HUDEP-2 (cell line): ENCODE measurements around the gene BTAF1.
A peak's percentile ranks its signal among the peaks of the same experiment; 100 is the strongest.
"Not testable (repeated sequence)": the region's sequence is repeated elsewhere in the genome, so short reads cannot be mapped to it uniquely, and the experiment has no call there.

Experiments
- DNase-seq, 76 experiments: peaks; one replicate each; lab custom pipeline; 2025; ENCODE audit not compliant: unreplicated experiment in 76 of 76; lab: John Stamatoyannopoulos, UW

BTAF1 gene

DNA sequence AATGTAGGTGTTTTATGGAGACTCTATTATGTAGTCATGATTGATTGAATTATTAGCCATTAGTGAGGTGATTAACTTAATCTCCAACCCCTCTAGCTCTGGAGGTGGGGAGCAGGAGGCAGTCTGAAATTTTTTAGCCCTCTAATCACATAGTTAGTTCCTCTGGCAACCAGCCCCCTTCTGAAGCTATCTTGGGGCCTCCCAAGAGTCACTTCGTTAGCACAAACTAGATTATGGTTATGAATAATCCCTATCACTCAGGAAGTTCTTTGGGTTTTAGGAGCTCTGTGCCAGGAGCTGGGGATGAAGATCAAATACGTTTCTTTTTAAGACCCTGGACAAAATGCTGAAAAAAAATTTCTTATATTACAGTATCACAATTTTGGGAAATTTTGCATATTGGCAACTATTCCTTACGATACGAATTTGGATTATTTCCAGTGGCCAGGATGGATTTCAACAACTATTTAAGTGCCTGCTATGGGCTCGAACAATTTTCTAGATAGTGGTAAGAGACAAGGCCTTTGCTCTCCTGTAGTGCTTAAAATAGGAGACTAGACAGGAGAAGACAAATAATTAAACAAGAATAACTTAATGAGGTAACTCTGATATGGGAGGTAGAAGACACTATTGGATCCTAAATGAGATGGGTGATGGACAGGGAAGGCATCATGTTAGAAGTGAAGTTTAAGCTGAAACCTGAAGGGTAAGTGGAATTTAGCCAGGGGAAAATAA is 52.9 kb downstream of the BTAF1 start:
- DNase-seq: peak in 1 of 76 experiments; percentile 0

DNA sequence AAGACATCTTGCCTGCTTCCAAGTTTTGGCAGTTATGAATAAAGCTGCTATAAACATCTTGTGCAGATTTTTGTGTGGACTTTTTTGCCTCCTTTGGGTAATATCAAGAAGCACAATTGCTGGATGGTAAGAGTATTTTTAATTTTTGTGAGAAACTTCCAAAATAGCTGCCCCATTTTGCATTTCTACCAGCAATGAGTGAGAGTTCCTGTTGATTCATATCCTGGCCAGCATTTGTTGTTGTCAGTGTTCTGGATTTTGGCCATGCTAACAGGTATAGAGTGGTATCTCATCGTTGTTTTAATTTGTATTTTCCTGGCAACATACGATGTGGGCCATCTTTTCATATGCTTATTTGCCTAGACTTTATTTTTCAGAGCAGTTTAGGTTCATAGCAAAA is 53.9 kb downstream of the BTAF1 start:
- no peak for DNase-seq

DNA sequence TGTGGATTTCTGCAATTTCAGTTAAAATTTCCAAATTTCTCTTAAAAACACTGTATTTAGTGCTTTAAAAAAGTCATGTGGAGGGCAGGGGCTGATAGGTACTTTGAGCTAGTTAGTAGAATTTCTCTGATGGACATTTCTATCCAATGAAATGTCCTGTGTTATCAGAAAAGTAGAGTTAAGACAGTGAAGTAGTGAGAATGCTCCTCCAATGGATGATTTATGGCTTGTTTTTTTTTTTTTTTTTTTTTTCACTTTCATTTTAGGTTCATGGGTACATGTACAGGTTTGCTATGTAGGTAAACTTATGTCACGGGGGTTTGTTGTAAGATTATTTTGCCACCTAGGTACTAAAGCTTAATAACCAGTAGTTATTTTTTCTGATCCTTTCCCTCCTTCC is 55.0 kb downstream of the BTAF1 start:
- no peak for DNase-seq

DNA sequence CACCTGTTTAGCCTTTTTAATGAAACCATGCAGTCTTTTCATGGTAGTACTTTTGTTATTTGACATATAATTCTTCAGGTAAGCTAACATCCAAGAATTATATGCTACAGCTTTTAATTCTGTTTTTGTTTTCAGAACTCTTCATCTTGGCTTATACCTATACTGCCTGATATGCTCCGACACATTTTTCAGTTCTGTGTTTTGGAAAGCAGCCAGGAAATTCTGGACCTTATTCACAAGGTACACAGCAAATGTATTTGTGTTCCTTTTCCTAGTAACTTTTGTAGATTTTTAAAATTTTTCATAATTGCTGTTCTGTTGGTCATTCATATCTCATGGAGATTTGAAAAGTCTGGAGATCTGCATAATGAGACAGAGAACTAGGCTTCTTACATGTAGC is 56.7 kb downstream of the BTAF1 start:
- no peak for DNase-seq

DNA sequence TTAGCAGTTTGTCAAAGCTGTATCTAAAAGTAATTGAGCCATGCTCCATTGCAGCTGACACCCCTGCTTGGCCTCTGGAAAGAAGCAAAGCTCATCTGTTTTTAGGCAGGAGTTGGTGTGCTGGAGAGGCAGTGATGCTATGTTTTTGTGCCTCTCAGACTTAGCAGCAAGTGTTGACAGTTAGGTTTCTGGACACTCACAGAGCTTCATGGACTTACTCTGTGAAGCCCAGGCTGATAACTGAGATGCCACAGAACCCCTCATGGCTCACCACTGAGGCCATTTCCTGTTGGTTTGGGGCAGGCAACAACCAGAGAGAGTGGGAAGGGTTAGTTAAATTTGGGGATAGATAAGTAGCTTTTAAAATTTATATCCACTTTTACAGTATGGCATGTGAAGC is 59.8 kb downstream of the BTAF1 start:
- DNase-seq: no peak

DNA sequence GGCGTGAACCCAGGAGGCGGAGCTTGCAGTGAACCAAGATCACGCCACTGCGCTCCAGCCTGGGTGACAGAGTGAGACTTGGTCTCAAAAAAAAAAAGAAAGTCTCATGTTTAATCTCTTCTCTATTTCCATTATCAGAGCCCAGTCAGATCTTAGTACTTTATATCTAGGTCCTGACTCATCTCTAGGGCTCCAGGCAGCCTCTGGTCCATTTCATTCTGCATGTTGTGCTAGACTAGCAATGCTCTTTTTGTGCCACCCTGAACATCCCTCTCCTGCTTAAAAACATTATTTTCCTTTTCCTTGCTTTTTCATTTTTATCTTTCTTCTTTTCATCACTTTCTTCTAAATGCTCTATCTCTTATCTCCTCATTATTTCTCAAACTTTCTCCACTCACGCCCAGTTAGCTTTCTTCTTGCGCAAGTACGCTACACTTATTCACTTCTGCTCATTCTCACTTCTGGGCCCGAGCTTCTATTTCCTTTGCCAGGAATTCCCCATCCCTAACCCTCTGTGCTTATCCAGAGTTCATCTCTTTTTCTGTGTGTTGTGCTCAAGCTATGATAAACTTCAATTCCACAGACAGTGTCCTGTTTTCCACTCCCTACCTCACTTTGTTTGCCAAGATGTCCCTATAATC is 63.9 kb downstream of the BTAF1 start:
- no peak for DNase-seq

DNA sequence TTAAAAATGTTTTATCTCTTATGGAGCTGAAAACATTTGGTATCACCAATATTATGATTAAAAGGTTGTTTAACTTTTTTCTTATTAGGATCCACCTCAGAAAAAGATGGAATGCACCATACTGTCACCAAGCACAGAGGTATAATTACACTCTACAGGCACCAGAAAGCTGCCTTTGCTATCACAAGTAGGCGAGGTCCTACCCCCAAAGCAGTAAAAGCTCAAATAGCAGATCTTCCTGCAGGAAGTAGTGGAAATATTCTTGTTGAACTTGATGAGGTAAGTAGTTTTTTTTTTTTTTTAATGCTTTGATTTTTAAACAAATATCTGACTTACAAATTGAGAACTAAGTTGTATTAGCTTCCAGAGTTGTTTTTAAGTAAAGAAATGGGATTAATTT is 68.5 kb downstream of the BTAF1 start:
- no peak for DNase-seq

DNA sequence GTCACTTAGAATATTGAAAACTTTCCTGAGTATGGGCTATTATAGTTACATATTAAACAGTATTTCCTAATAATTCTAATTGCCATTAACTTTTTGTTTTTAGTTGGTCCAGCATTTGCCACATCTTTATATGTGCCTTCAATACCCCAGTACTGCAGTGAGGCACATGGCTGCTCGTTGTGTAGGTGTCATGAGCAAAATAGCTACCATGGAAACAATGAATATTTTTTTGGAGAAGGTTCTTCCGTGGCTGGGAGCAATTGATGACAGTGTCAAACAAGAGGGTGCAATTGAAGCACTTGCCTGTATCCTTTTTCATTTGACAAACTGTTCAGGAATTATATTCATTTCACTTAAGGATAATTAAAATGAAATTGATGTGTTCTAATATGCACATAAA is 72.7 kb downstream of the BTAF1 start:
- DNase-seq: no peak

DNA sequence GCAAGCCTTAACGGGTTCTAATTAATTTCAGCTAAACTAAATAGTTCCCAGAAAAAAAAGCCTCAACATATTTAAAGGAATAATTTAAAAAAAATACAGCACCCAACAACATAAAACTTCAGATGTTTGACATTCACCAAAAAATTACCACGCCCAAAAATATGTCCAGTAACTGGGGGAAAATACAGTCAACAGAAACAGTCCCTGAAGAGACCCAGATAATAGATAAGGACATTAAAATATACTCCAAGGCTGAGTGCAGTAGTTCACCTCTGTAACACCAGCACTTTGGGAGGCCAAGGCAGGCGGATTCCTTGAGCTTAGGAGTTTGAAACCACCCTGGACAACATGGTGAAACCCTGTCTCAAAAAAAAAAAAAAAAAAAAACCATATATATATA is 78.0 kb downstream of the BTAF1 start:
- peak in 2 of 76 experiments; percentile 6 to 22 for DNase-seq

DNA sequence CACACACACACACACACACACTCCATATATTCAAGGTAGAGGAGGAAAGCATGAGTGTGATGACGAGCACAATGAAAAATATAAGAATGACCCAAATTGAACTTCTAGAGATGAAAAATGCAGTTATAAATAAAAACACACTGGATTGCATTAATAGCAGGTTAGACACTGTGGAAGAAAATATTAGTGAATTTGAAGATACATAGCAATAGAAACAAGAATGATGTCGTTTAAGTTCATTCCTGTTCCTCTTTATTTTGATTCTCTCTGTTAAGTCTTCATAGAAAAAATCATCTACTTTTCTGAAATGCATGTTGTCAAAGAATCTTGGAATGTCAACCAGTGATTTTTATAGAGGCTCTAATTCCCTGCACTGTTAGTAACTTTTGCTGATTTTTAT is 78.4 kb downstream of the BTAF1 start:
- no peak for DNase-seq

DNA sequence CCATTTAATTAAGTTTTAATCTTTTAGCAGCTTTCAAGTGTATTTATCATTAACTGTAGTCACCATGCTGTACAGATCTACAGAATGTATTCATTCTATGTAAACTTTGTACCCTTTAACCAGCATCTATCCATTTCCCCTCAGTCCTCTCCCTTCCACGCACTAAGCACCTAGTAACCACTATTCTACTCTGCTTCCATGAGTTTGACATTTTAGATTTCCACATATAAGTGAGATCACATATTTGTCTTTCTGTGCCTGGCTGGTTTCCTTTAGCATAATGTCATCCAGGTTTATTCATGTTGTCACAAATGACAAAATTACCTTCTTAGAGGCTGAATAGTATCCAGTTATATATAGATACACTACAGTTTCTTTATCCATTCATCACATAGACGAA is 79.7 kb downstream of the BTAF1 start:
- DNase-seq: no peak

DNA sequence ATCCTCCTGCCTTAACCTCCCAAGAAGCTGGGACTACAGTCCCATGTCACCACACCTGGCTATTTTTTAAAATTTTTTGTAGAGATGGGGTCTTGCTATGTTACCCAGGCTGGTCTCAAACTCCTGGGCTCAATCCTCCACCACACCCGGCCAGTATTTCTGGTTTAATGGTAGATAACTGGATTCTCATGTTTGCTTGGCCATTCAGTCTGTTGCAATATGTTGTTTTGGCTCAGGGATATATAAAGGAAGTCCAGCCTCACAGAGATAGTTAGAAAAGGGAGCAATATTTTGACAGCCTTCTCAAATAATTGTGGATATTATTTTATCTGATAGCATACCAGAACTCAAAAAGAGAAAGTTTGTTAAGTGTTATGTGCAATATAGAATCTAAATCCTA is 82.4 kb downstream of the BTAF1 start:
- DNase-seq: no peak

DNA sequence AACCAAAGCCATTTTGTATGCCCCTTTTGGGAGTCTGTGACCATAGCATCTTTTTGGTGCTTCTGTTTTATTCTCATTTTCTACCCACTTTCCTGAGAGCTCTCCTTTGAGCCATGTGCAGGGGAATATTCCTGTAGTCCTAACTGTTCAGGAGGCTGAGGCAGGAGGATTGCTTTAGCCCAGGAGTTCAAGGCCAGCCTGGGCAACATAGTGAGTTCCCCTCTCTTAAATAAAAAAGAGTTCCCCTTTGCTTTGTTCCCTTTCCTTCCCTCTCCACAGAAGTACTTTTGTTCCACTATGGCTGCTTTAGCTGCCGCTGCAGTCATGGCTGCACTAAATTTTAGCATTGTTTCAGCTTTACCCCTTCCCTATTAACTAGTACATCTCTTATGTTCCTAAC is 85.9 kb downstream of the BTAF1 start:
- no peak for DNase-seq

DNA sequence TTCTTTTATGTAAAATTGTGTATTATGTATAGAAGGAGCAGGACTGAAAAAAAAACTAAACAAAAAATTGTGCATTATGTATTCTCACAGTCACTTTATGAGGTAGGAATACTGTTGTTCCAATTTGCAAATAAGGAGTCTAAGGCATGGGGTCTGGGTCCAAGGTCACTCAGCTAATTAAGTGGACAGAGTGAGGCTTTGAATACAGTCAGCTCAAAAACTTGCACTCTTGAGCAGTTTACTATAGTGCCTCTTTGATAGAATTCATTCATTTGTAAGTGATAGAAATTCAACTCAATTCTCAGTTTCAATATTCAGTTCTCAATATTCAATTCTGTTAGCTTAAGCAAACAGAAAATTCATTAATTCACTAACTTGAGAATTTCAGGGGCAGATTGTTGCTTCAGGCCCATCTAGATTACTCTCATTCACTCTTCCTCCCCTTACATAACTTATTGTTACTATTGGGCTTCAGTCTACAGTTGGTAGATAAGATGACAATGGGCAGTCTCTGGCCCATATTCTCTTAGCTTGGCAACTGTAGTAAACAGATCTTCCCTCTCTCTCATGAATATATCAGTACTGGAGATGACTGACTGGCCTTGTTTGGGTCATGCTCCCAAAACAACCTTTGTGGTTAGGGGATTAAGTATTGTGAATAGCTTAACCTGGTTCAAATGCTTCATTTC is 86.6 kb downstream of the BTAF1 start:
- peak in 2 of 76 experiments; percentile 3 to 4 for DNase-seq

DNA sequence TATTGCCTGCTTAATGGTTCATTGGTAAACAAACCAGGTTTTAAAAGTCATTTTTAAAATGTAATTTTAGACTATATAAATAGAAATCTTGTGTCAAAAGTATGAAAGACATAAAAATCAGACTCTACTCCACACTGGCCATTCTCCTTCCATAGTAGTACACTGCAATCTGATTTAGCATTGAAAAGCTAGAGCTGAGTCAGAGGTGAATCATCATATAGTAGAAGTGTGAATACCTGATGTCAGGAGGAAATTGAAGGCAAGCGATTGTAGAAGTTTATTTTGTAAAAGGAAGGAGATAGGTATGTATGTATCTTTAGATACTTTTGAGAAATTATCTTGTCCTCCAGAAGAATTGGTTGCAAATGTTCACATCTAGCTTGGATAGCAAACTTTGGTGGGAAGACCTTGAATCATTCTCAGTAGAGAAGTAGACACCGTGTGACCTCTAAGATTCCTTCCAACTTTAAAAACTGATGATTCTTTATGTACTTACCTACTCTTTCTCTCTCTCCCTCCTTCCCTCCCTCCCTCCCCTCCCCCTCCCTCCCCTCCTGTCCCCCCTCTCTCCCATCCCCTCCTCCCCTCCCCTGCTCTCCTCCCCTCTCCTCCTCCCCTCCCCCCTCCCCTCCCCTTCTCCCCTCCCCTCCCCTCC is 88.1 kb downstream of the BTAF1 start:
- peak in 10 of 76 experiments; percentile 1 to 44 (median 23) for DNase-seq

DNA sequence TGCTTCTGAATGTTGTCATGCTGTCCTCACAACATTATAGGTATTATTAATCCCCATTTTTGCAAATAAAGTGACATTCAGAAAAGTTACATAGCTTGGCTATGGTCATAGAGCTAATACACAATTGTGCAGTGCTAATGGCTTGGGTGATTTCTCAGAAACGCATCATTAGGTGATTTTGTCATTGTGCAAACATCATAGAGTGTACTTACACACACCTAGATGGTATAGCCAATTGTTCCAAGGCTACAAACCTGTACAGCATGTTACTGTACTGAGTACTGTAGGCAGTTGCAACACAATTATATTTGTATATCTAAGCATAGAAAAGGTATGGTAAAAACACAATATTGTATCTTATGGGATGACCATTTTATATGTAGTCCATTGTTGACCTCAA is 91.0 kb downstream of the BTAF1 start:
- DNase-seq: no peak

DNA sequence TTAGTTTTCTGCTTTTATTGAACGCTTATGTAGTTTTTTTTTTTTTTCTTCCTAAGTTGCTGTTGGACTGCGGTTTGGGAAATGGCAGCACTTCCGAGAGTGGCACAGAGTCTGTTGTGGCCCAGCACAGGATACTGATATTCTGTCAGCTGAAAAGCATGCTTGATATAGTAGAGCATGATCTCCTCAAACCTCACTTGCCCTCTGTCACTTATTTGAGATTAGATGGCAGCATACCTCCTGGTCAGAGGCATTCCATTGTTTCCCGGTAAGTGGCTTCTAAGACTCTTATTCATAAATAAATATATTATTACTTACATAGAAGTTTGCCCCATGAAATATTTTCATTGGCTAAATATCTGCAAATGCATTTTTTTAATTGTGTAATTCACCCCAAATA is 101.1 kb downstream of the BTAF1 start:
- no peak for DNase-seq

DNA sequence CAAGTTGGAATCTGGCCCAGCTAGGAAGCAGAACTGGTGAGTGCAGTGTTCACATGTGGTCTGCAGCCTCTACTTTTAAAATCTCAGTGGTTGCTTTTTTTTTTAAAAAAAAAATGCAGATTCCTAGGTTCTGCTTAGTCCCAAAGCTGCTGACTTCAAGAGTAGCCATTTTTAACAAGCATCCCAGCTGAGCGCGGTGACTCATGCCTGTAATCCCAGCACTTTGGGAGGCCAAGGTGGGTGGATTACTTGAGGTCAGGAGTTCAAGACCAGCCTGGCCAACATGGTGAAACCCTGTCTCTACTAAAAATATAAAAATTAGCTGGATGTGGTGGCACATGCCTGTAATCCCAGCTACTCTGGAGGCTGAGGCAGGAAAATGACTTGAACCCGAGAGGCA is 101.8 kb downstream of the BTAF1 start:
- not testable (repeated sequence) for DNase-seq

DNA sequence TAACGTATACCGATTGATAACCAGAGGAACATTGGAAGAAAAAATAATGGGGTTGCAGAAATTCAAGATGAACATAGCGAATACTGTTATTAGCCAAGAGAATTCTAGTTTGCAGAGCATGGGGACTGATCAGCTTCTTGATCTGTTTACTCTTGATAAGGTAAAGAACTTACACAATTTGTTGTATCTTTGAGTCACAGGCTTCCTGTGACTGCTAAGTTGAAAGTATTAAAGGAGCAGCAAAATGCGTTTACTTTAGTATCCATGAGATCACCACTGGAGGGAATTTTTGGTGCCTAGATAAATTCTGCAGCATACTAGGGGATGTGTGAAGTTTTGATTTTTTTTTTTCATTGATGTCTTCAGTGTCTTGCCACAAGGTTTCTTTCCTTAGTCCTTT is 103.6 kb downstream of the BTAF1 start:
- DNase-seq: peak in 19 of 76 experiments; percentile 2 to 63 (median 28)

DNA sequence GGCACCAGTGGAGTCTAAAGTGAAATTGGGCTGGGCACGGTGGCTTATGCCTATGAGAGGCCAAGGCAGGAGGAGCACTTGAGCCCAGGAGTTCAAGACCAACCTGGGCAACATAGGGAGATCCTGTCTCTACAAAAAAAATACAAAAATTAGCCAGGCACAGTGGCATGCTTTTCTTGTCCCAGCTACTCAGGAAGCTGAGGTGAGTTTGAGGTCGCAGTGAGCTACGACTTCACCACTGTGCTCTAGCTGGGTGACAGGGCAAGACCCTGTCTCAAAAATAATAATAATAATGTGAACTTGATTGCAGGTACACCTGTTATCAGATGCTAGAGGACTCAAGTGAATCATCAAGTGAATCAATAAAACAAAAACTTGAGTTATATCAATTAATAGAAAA is 108.0 kb downstream of the BTAF1 start:
- no peak for DNase-seq

DNA sequence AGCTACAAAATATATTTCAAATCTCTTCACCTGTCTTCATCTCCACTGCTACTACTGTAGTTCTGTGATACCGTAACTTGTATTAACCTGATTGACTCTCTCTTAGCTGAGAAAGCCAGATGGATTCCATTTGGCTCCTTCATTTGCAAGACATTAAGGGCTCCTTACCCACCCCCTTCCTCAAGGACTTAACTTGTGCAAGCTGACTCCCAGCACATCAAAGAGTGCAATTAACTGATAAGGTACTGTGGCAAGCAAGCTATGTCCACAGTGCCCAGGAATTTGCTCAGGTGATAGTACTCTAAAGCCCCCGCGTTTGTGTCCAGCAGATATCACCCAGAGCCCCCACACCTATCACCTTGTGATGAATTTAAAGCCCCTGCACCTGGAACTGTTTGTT is 109.5 kb downstream of the BTAF1 start:
- peak in 5 of 76 experiments; percentile 0 to 16 (median 5) for DNase-seq
